C4-2B (cell line): ENCODE results near the gene LRRTM3.

Experiments
- H3K27ac ChIP-seq: fragments of 450-650 bp; 2 replicates; pipeline ENCODE4 v1.5.1; 2017
- ZFX ChIP-seq: fragments of 450-650 bp; IDR thresholded peaks from 2 replicates; pipeline ENCODE4 v1.6.1; 2017
- TF ChIP-seq, protein P1 (sequence below): fragments of 450-650 bp; conservative IDR thresholded peaks from 2 replicates; pipeline ENCODE4 v1.5.1; 2017; ENCODE audit warnings: mild to moderate bottlenecking

LRRTM3 gene

DNA sequence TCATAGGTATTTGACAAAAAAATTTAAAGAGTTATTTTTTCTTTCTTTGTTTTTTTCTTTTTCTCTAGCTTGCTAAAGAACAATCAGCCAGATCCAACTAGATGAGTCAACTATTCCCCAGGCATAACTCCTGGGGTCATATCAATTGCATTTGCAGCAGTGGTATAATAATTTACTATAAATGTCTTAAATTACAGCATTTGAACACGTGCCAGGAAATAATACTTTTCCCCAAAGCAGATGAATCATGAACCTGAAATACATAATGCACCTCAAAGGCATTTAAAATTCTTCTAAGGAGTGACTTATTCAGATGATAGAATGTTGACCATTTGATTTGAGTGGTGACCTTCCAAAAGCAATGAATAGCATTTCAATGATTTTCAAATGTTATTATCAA, 190.1 kb downstream of the LRRTM3 start:
- no peak for TF ChIP-seq ZFX
- TF ChIP-seq, protein P1, sequence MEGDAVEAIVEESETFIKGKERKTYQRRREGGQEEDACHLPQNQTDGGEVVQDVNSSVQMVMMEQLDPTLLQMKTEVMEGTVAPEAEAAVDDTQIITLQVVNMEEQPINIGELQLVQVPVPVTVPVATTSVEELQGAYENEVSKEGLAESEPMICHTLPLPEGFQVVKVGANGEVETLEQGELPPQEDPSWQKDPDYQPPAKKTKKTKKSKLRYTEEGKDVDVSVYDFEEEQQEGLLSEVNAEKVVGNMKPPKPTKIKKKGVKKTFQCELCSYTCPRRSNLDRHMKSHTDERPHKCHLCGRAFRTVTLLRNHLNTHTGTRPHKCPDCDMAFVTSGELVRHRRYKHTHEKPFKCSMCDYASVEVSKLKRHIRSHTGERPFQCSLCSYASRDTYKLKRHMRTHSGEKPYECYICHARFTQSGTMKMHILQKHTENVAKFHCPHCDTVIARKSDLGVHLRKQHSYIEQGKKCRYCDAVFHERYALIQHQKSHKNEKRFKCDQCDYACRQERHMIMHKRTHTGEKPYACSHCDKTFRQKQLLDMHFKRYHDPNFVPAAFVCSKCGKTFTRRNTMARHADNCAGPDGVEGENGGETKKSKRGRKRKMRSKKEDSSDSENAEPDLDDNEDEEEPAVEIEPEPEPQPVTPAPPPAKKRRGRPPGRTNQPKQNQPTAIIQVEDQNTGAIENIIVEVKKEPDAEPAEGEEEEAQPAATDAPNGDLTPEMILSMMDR, result no peak

DNA sequence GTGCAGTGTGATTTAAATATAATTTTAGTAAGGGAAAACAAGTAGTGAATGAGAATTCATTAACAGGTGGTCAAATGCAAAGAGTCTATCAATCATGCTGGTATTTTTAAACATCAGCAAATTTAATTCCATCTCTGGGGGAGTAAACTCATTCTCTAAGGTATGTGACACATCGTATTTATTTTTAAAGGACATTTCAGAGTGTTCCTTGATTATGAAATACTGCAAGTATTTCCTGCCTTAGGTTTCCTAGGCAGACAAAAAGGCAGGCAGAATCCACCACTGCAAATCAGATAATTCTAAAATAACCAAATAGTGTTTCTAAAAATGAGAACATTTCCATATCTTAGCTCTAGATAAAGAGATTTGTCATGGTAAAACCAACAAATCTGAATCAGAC, 193.8 kb downstream of the LRRTM3 start:
- TF ChIP-seq, protein P1, result no peak
- no peak for TF ChIP-seq ZFX
- no peak overlapping the region for H3K27ac ChIP-seq

More for the DNA sequence above, 190.1 kb downstream of the LRRTM3 start:
- H3K27ac ChIP-seq, result no peak overlapping the region

DNA sequence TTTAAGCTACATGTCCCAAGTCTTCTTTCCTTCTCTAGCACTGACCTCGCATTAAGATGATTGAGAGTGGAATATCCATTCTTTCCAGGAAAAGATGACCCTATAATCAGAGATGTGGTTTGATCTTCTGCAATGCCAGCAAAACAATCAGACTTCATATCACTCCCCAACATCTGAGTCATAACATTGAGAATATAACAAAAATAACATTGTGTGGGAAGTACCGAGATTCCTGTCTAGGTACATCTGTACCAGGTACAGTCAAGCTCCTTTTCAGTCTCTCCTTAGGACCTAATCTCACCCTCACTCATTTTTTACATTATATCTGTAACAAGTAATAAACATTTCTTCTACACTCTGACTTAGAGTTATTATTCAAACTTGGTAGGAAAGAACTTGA, 201.6 kb downstream of the LRRTM3 start:
- no peak overlapping the region for H3K27ac ChIP-seq

DNA sequence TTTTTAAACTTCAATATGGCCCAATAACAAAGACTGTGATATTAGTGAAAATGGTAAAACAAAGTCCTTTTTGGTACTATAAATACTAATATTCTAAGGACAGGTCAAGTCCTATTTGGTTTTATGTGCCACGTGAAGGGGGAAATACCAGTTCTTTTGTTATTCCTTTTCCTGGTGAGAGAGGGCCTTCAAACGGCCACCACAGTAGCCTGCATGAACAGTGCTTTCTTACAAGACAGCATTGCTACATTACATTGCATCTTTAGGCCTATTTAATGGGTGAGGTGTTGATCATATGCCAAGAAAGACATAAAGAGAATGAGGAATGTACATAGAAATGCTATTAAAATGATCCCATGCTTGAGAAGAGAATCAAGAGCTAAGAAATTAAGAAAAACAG, 214.8 kb downstream of the LRRTM3 start:
- TF ChIP-seq, protein P1, result no peak
- TF ChIP-seq ZFX, result no peak

More for the DNA sequence above, 201.6 kb downstream of the LRRTM3 start:
- TF ChIP-seq ZFX, result no peak
- TF ChIP-seq, protein P1, result no peak

DNA sequence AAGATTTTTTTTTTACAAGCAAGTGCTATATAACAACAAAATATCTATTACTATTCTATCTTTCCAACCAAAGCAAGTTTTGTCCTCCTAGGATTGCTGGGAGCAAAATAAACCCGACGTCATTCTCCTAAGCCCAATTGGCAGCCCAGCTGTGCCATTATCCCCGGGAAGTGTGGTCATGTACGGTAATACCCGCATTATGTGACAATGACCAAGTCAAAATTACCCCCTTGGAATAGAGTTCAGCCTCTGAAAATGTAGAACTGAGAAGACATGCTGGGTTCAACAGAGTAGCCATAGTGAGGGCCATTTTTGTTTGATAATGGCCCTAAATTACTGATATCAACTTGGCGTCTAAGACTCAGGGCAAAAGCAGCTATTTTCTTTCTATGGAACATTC, 215.5 kb downstream of the LRRTM3 start:
- H3K27ac ChIP-seq, result no peak overlapping the region
- TF ChIP-seq, protein P1, result no peak
- no peak for TF ChIP-seq ZFX

More for the DNA sequence above, 214.8 kb downstream of the LRRTM3 start:
- H3K27ac ChIP-seq, result no peak overlapping the region

DNA sequence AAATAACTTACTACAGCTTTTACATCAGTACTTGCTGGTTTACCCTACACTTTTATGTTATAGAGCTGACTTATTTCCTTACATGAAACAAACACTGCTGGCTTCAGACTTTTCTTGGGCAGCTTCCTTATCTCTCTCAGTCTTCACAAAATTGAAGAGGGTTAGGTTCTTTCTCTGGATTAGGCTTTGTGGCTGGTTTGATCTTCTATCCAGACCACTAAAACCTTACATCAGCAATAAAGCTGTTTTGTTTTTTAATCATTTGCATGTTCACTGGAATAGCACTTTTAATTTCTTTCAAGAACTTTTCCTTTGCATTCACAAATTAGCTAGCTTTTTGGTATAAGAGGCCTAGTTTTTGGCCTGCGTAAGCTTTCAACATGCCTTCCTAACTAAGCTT, 218.7 kb downstream of the LRRTM3 start:
- no peak for TF ChIP-seq ZFX
- TF ChIP-seq, protein P1, result no peak

More for the DNA sequence above, 218.7 kb downstream of the LRRTM3 start:
- H3K27ac ChIP-seq, result no peak overlapping the region
